GM18505 (cell line): ENCODE measurements around the gene PDZD11.
"Not testable (repeated sequence)": the region's sequence is repeated elsewhere in the genome, so short reads cannot be mapped to it uniquely, and the experiment has no call there.

Experiments used
- ATAC-seq: cut with Tn5 transposase; IDR thresholded peaks from one replicate; pipeline ENCODE4 v1.9.1; 2021; ENCODE audit not compliant: unreplicated experiment
- POLR2A ChIP-seq: IDR thresholded peaks from 4 replicates; pipeline ENCODE4 v1.6.1; 2011; ENCODE audit warnings: borderline replicate concordance; ENCODE audit not compliant: insufficient read depth, insufficient read length; ENCODE audit errors: extremely low read depth

Gene PDZD11

GRCh38 chrX:70280573-70280972, 9.2 kb downstream of the PDZD11 start:
- TF ChIP-seq POLR2A, result no peak
- no peak for ATAC-seq

DNA sequence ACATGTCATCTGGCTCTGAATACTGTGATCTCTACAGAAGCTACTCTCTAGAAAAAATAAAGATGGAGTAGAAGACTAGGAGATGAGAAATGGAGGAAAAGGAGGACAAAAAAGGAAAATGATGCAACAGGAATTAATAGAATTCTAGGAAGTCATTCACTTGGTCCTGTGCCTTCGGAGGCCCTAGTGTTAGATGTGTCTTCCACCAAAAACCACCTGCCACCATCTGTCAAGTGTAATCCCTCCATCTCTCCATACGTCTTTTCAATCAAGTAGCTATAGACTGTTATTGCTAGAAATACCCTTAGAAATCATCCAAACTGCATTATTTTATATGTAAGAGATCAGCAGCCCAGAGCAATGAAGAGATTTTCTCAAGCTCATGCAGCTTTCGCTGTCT, 10.6 kb downstream of the PDZD11 start:
- no peak for ATAC-seq
- no peak for TF ChIP-seq POLR2A

- ATAC-seq, result not testable (repeated sequence)
Observed at GRCh38 chrX:70274029-70274428, 15.7 kb downstream of the PDZD11 start.

DNA sequence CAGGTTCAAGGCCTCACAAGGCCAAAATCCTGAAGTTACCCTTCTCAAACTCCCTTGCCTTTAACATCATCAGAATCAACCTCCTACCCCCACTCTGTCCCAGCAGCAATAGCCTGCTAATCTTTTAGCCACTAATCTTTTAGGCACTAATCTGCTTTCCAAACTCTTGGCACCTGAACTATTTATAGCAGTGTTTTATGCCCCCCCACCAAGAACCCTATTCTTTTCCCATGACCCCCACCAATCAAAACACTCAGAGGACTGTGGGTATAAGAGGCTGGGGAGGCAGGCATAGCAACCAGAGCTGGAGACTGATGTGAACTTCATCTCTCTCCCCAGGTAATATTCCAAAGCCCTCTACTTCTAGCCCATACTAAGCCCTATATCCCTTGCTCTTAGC, 21.7 kb downstream of the PDZD11 start, which contains the start of gene ARR3:
ARR3 (plus strand) TSS at position 301 of the 400 bp plus-strand sequence. CDS start 1,052 bp downstream, outside the sequence.
- no peak for ATAC-seq
- no peak for TF ChIP-seq POLR2A

DNA sequence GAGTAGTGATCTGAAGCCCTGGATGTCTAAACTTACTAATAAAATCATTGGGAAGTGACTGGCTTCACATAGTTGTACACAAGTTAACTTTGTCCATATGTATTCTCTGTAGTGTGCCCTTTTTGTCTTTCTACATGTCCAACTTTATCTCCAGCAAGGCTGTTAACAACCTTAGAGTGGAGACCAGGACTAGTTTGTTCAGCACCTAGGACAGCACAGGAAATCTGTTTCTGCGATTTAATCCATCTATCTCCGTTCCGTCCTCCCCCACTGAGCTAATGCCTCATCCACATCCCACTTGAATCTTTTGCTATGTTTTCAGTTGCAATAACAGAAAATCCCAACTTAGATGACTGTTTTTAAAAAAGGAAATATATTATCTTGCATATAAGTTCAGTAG, 24.9 kb downstream of the PDZD11 start:
- no peak for ATAC-seq

DNA sequence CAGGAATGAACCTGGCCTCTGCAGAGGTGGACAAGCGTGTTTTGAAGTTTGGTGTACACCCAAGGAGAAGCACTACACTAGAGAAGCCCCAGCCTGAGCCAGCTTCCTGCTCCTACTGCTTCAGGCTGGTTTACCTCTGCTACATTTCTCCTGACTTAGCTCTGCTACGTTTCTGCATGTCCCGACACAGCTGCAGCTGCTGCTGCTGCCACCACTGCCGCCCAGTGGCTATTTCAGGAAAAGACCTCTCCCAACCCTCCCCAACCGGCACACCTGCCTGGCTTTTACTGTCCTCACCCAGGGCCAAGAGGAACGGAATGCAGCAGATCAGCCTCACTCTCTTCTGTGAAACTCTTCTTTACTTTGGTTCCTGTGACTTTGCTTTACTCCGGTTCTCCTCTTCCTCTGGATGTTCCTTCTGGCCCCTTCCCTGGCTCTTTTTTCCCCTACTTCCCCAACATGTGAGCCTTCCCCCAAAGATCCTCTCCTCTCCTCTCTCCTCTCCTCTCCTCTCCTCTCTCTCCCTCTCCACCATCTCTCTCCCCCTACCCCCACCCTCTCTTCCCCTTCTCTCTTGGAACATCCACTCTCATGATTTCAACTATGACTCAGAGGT, 26.7 kb downstream of the PDZD11 start:
- ATAC-seq, result no peak
- TF ChIP-seq POLR2A, result no peak

More for the DNA sequence above, 24.9 kb downstream of the PDZD11 start:
- TF ChIP-seq POLR2A, result no peak

- no peak for TF ChIP-seq POLR2A
- ATAC-seq, result no peak
Observed at GRCh38 chrX:70260104-70260503, 29.6 kb downstream of the PDZD11 start, which contains the start of gene P2RY4. Gene P2RY4, minus strand, starts transcription at chrX:70260204. Its CDS starts 580 bp downstream, at chrX:70259624.

DNA sequence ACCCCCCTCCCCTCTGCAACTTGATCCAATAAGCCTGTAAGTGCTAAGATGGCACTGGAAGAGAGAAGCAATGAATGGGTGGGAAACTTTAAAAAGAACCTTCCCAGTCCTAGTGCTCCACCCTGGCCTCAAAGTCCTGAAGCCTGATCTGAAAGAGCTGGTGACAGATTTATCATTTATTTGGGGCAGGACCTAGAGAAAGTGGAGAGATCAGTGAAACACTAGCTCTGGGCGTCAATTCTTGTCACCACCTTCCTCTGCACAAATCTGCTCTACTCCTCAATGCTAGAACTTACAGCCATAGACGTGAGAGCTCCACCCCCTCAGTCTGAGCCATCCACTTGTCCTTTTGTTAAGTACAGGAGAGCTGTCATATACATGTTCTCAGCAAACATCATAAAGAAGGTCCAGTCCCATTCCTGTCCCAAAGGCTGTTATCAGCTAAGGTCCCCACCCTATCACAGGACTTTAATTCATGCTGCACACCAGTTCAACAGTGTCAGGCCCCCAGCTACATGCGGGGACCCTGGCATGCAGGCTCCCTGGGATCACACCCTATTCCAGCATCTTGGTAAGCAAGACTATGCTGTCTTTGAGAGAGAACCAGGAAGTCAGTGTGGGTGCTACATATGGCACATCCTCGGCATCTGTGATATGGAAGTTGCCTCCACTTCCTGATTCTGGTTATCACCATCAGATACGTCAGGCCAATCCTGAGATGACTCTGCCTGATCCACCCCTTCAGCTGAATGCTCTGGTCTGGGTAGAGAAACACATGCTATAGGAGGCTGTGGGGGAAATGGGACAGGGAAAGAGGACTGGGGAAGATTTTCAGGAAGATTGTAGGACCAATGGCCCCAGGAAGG, 32.1 kb downstream of the PDZD11 start:
- no peak for TF ChIP-seq POLR2A

DNA sequence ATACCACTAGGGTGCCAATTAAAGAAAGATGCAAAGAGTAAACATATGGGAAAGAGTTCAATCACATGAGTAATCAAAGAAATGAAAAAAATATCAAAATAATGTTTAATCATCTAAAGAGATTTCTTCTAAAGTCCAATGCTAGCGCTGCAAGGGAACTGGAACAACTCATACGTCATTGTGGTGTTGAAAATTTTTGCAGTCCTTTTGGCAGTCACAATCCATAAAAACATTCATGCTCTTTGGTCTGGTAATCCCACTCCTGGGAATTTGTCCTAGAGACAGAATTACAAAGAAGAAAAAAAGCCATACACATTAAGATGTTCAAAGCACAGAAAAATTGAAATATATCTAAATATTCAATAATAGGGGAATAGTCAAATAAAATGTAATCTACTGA, 34.3 kb downstream of the PDZD11 start:
- TF ChIP-seq POLR2A, result no peak
- ATAC-seq, result no peak

More for the DNA sequence above, 32.1 kb downstream of the PDZD11 start:
- ATAC-seq, result no peak

- no peak for TF ChIP-seq POLR2A
- no peak for ATAC-seq
Observed at GRCh38 chrX:70254909-70255308, 34.8 kb downstream of the PDZD11 start.

DNA sequence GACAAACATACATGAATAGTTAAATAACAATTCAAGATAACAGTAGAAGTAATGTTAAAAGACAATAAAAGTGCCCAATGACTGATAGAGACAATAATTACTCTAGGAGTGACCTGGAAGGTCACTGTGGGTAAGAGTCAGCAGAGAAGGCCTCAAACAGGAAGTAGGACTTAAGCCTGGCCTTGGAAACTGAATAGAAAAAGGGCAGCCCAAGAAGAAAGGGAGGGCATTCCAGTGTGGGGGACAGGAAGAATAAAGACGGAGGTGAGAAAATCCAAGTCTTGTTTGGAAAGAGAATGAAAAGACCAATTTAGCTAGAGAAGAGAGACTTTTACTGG, 35.7 kb downstream of the PDZD11 start:
- ATAC-seq, result no peak
- TF ChIP-seq POLR2A, result no peak

DNA sequence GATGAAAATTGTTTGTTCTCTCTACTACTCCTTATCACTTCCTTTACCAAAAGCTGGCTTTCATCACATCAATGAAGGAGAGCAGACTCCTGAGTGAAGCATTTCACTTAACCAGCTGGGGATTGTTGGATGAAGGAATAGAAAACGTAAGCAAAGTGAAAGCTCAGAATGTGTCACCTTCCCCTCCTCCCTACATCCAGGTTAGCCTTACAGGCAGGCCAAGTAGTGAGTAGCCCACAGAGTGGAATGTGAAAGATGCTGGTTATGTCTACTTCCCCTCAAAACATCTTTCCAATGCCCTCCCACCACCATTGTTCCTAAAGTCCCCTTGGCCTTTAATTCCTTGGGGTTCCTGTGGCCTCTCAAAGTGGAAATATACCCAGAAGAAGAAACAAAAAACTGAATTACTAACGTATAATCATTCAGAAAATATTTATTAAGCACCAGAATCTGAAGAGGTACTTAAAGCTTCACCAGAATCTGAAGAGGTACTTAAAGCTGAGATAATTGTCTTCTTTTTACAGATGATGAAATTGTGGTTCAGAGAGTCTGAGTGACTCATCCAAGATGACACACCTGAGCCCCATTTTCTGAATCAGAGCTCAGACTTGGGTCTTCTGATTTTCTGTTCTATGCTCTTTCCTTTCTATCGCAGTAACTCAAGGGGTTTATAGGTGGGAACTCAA, 36.2 kb downstream of the PDZD11 start:
- no peak for TF ChIP-seq POLR2A
- ATAC-seq, result no peak

DNA sequence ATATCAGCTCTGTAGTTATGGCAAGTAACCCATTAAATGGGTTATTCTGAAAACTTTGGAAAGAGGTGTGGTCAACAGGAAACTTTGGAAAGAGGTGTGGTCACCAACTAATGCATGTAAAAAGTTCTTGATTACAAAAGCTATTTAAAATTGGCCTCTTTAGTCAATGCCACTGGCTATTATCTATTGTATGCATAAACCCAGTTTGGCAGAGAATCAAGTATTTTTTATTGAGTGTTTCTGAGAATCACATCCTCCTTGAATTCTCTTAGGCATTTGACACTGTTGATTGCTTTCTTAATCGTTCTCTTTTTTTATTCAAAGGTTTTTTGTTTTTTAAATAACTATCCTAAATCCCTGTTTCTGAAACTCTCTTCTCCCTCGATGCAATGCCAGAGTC, 37.2 kb downstream of the PDZD11 start:
- ATAC-seq, result no peak
- no peak for TF ChIP-seq POLR2A
